H54 (cell line): ENCODE measurements around the gene GPC6.
"Not testable (repeated sequence)": the region's sequence is repeated elsewhere in the genome, so short reads cannot be mapped to it uniquely, and the experiment has no call there.

Experiments
- DNase-seq: peaks from one replicate; pipeline ENCODE4 v3.0.0; 2011; ENCODE audit warnings: low spot score, mixed read lengths; ENCODE audit not compliant: insufficient read length
- FAIRE-seq: peaks from 3 replicates; lab custom pipeline; 2011; peaks lifted over from hg19 to GRCh38; lab: Jason Lieb, UNC
- POLR2A ChIP-seq: IDR thresholded peaks from 2 replicates; pipeline ENCODE4 v1.6.1; 2011; ENCODE audit warnings: low read depth, mild to moderate bottlenecking, low read length

The GPC6 gene

GRCh38 chr13:93450191-93450621, 223.6 kb downstream of the GPC6 start:
- no peak for TF ChIP-seq POLR2A
- DNase-seq (no peak), FAIRE-seq (peak; percentile 80)

GRCh38 chr13:93450761-93451160, 224.2 kb downstream of the GPC6 start:
- TF ChIP-seq POLR2A: no peak
- DNase-seq (no peak), FAIRE-seq (no peak)

- not testable (repeated sequence) for FAIRE-seq, DNase-seq
These were observed 228.1 kb downstream of the GPC6 start for GRCh38 chr13:93454676-93455235.

GRCh38 chr13:93455861-93456260, 229.3 kb downstream of the GPC6 start:
- DNase-seq (no peak), FAIRE-seq (no peak)
- TF ChIP-seq POLR2A: no peak

- DNase-seq: no peak
- TF ChIP-seq POLR2A: no peak
- no peak for FAIRE-seq
These were observed 233.4 kb downstream of the GPC6 start for GRCh38 chr13:93460005-93460404.

GRCh38 chr13:93462151-93462550, 235.5 kb downstream of the GPC6 start:
- DNase-seq: no peak
- FAIRE-seq: no peak
- no peak for TF ChIP-seq POLR2A

GRCh38 chr13:93466502-93467036, 240.0 kb downstream of the GPC6 start:
- no peak for FAIRE-seq
- TF ChIP-seq POLR2A: no peak

GRCh38 chr13:93467175-93467574, 240.6 kb downstream of the GPC6 start:
- peak; percentile 45 for FAIRE-seq
- DNase-seq: no peak
- TF ChIP-seq POLR2A: no peak

More at GRCh38 chr13:93466502-93467036, 240.0 kb downstream of the GPC6 start:
- no peak for DNase-seq

GRCh38 chr13:93468433-93468832, 241.8 kb downstream of the GPC6 start:
- no peak for FAIRE-seq
- no peak for TF ChIP-seq POLR2A
- DNase-seq: no peak

- FAIRE-seq (no peak), DNase-seq (no peak)
- TF ChIP-seq POLR2A: no peak
These were observed 245.7 kb downstream of the GPC6 start for GRCh38 chr13:93472296-93472695.

- FAIRE-seq (no peak), DNase-seq (no peak)
- no peak for TF ChIP-seq POLR2A
These were observed 246.2 kb downstream of the GPC6 start for GRCh38 chr13:93472814-93473296.

- TF ChIP-seq POLR2A: no peak
- FAIRE-seq (no peak), DNase-seq (no peak)
These were observed 247.0 kb downstream of the GPC6 start for GRCh38 chr13:93473441-93474270.

- no peak for TF ChIP-seq POLR2A
- DNase-seq (no peak), FAIRE-seq (peak; percentile 75)
These were observed 249.6 kb downstream of the GPC6 start for GRCh38 chr13:93476175-93476574.

- no peak for TF ChIP-seq POLR2A
- FAIRE-seq: no peak
- no peak for DNase-seq
These were observed 250.6 kb downstream of the GPC6 start for GRCh38 chr13:93477238-93477637.
